Measurements from ENCODE around the gene MCAM.

- TF ChIP-seq, protein P1, sequence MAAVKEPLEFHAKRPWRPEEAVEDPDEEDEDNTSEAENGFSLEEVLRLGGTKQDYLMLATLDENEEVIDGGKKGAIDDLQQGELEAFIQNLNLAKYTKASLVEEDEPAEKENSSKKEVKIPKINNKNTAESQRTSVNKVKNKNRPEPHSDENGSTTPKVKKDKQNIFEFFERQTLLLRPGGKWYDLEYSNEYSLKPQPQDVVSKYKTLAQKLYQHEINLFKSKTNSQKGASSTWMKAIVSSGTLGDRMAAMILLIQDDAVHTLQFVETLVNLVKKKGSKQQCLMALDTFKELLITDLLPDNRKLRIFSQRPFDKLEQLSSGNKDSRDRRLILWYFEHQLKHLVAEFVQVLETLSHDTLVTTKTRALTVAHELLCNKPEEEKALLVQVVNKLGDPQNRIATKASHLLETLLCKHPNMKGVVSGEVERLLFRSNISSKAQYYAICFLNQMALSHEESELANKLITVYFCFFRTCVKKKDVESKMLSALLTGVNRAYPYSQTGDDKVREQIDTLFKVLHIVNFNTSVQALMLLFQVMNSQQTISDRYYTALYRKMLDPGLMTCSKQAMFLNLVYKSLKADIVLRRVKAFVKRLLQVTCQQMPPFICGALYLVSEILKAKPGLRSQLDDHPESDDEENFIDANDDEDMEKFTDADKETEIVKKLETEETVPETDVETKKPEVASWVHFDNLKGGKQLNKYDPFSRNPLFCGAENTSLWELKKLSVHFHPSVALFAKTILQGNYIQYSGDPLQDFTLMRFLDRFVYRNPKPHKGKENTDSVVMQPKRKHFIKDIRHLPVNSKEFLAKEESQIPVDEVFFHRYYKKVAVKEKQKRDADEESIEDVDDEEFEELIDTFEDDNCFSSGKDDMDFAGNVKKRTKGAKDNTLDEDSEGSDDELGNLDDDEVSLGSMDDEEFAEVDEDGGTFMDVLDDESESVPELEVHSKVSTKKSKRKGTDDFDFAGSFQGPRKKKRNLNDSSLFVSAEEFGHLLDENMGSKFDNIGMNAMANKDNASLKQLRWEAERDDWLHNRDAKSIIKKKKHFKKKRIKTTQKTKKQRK (IDR thresholded peaks at IDR 0.05; ENCODE audit: low read depth, low read length): no peak
- no peak for TF ChIP-seq WRNIP1 (IDR thresholded peaks at IDR 0.05; ENCODE audit: borderline replicate concordance, low read depth, low read length)
- TF ChIP-seq TCF12 (IDR thresholded peaks at IDR 0.05; ENCODE audit: low read depth, low read length): no peak
- no peak for TF ChIP-seq NRF1 (conservative IDR thresholded peaks at IDR 0.05; ENCODE audit: low read depth, low read length)
- TF ChIP-seq, protein P2, sequence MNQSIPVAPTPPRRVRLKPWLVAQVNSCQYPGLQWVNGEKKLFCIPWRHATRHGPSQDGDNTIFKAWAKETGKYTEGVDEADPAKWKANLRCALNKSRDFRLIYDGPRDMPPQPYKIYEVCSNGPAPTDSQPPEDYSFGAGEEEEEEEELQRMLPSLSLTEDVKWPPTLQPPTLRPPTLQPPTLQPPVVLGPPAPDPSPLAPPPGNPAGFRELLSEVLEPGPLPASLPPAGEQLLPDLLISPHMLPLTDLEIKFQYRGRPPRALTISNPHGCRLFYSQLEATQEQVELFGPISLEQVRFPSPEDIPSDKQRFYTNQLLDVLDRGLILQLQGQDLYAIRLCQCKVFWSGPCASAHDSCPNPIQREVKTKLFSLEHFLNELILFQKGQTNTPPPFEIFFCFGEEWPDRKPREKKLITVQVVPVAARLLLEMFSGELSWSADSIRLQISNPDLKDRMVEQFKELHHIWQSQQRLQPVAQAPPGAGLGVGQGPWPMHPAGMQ (IDR thresholded peaks at IDR 0.05; ENCODE audit: borderline replicate concordance): no peak
- TF ChIP-seq PAX8 (IDR thresholded peaks at IDR 0.05): no peak
These were observed 15.3 kb upstream of the MCAM start for GRCh38 chr11:119332111-119332765.

All from GM12878 (cell line).